Esophagus squamous epithelium (tissue), 5 donors: ENCODE measurements around the gene IL17RB. TPM values are rescaled to one million over a fixed set of nuclear protein-coding genes. Genes with fewer than 3 reads are reported as not detected.
A peak's percentile ranks its signal among the peaks of the same experiment; 100 is the strongest.

Experiments
- DNase-seq: peaks from one replicate; lab custom pipeline; 2025; lab: John Stamatoyannopoulos, UW
- H3K27ac ChIP-seq, 4 donors: fragments of 200-600 bp; sonication (generic); one replicate each; pipeline ENCODE4 v1.5.1; 2016 to 2019; ENCODE audit warnings: mild to moderate bottlenecking in 1 of 4
- H3K27me3 ChIP-seq, 4 donors: fragments of 200-600 bp; sonication (generic); 1 replicate in 3 of 4; 2 replicates in 1 of 4; pipeline versions ENCODE4 v1.5.1 to v1.6.0; 2017 to 2021; ENCODE audit warnings: antibody characterized with exemption in 1 of 4
- H3K36me3 ChIP-seq, 3 donors: fragments of 200-600 bp; sonication (generic); one replicate each; pipeline ENCODE4 v1.5.1; 2016 to 2019
- H3K4me1 ChIP-seq, 3 donors: fragments of 200-600 bp; sonication (generic); one replicate each; pipeline ENCODE4 v1.5.1; 2017 to 2019
- H3K4me3 ChIP-seq, 4 donors: fragments of 200-600 bp; sonication (generic); 1 replicate in 3 of 4; 2 replicates in 1 of 4; pipeline ENCODE4 v1.5.1; 2016 to 2019; ENCODE audit warnings: mild to moderate bottlenecking in 2 of 4, moderate library complexity in 1 of 4
- H3K9me3 ChIP-seq, 3 donors: fragments of 200-600 bp; sonication (generic); one replicate each; pipeline ENCODE4 v1.5.1; 2016 to 2019
- POLR2A ChIP-seq, 4 donors: fragments of 450-650 bp; IDR thresholded peaks; one replicate each; pipeline ENCODE4 v1.6.1; 2017; ENCODE audit warnings: antibody characterized with exemption in 4 of 4, mild to moderate bottlenecking in 4 of 4, moderate library complexity in 3 of 4
- WGBS, 2 donors: methylation state at CpG; one replicate each; pipeline ENCODE4 v1.1.5; 2018; 5-methylcytosine and 5-hydroxymethylcytosine counted together
- intact Hi-C: fragments of 100-400 bp; cut with DNase I; formaldehyde crosslinking; loops from one replicate; pipeline ENCODE4 v1.15.0; 2022
- total RNA-seq, 4 donors: library from RNA; depleted of rRNA; stranded (reverse); fragments of >200 nt; gene quantifications; one replicate each; pipeline ENCODE4 v1.1.0, GENCODE V29; 2016
- TF ChIP-seq, protein P1 (sequence below), 6 experiments: fragments of 450-650 bp in 4 of 6; fragments of 200-600 bp in 2 of 6; sonication (generic) in 2 of 6; IDR thresholded peaks; one replicate each; pipeline ENCODE4 v1.5.1; 2016 to 2019; ENCODE audit warnings: antibody characterized with exemption in 6 of 6, mild to moderate bottlenecking in 4 of 6, moderate library complexity in 4 of 6
- donor health status: DM: yes; HTN: yes; CAD: no.

Gene IL17RB
- total RNA-seq, 4 donors from 2014 or later: 0.23 to 0.66 (median 0.52) TPM

- intact Hi-C loops: no loop called here
- no peak for DNase-seq
- H3K4me1 ChIP-seq: peaks cover 0 to 13% (median 5%) of the 10 kb centered on the region in 3 donors
- H3K27ac ChIP-seq: no peak overlapping the region
- H3K27me3 ChIP-seq: peaks cover 0 to 24% (median 0%) of the 10 kb centered on the region in 4 donors
- no peak overlapping the region for H3K4me3 ChIP-seq
- H3K9me3 ChIP-seq: no peaks in the 10 kb centered on the region
- no peaks in the 10 kb centered on the region for H3K36me3 ChIP-seq
- WGBS, 2 donors: 79 to 91% methylated on average over 4 of the region's 5 CpGs
- no peak for TF ChIP-seq POLR2A (IDR thresholded peaks at IDR 0.05)
- TF ChIP-seq, protein P1, sequence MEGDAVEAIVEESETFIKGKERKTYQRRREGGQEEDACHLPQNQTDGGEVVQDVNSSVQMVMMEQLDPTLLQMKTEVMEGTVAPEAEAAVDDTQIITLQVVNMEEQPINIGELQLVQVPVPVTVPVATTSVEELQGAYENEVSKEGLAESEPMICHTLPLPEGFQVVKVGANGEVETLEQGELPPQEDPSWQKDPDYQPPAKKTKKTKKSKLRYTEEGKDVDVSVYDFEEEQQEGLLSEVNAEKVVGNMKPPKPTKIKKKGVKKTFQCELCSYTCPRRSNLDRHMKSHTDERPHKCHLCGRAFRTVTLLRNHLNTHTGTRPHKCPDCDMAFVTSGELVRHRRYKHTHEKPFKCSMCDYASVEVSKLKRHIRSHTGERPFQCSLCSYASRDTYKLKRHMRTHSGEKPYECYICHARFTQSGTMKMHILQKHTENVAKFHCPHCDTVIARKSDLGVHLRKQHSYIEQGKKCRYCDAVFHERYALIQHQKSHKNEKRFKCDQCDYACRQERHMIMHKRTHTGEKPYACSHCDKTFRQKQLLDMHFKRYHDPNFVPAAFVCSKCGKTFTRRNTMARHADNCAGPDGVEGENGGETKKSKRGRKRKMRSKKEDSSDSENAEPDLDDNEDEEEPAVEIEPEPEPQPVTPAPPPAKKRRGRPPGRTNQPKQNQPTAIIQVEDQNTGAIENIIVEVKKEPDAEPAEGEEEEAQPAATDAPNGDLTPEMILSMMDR (IDR thresholded peaks at IDR 0.05): no peak
Observed at GRCh38 chr3:53841296-53841695, 5.1 kb upstream of the IL17RB start.

- Histone ChIP-seq H3K4me3 (no peak overlapping the region), H3K4me1 (peaks cover 6 to 20% (median 10%) of the 10 kb centered on the region in 3 donors), H3K27ac (no peak overlapping the region), H3K27me3 (peaks cover 0 to 37% (median 0%) of the 10 kb centered on the region in 4 donors), H3K36me3 (no peaks in the 10 kb centered on the region), H3K9me3 (no peaks in the 10 kb centered on the region)
- TF ChIP-seq POLR2A (IDR thresholded peaks at IDR 0.05): no peak
- TF ChIP-seq, protein P1 (IDR thresholded peaks at IDR 0.05): peak in 3 of 6 experiments; percentile 4 to 43 (median 15)
- intact Hi-C loops: no loop called here
- no peak for DNase-seq
- WGBS, 2 donors: 55 to 64% methylated on average over 5 to 9 of the region's 12 CpGs
Observed at GRCh38 chr3:53842436-53843194, 3.8 kb upstream of the IL17RB start.

- intact Hi-C loops: no loop called here
- peaks cover 6 to 20% (median 10%) of the 10 kb centered on the region in 3 donors for H3K4me1 ChIP-seq
- H3K27ac ChIP-seq: no peak overlapping the region
Observed at GRCh38 chr3:53843195-53844177, 2.9 kb upstream of the IL17RB start.

GRCh38 chr3:53844262-53845102 lies 1.9 kb upstream of the IL17RB start:
- TF ChIP-seq, protein P1 (IDR thresholded peaks at IDR 0.05): no peak
- no peak for TF ChIP-seq POLR2A (IDR thresholded peaks at IDR 0.05)
- intact Hi-C loops: no loop called here
- H3K4me1 ChIP-seq: peaks cover 6 to 20% (median 10%) of the 10 kb centered on the region in 3 donors
- DNase-seq: no peak
- peaks cover 0 to 54% (median 0%) of the 10 kb centered on the region in 4 donors for H3K27me3 ChIP-seq
- no peak overlapping the region for H3K4me3 ChIP-seq
- H3K27ac ChIP-seq: no peak overlapping the region
- 70 to 92% methylated on average over 2 to 8 of the region's 9 CpGs for WGBS, 2 donors
- H3K9me3 ChIP-seq: no peaks in the 10 kb centered on the region
- no peaks in the 10 kb centered on the region for H3K36me3 ChIP-seq

More at GRCh38 chr3:53843195-53844177, 2.9 kb upstream of the IL17RB start:
- Histone ChIP-seq H3K4me3 (no peak overlapping the region), H3K9me3 (no peaks in the 10 kb centered on the region), H3K36me3 (no peaks in the 10 kb centered on the region), H3K27me3 (peaks cover 0 to 46% (median 0%) of the 10 kb centered on the region in 4 donors)
- no peak for DNase-seq
- WGBS, 2 donors: 82 to 84% methylated on average over 6 to 9 of the region's 10 CpGs
- TF ChIP-seq, protein P1 (IDR thresholded peaks at IDR 0.05): no peak
- no peak for TF ChIP-seq POLR2A (IDR thresholded peaks at IDR 0.05)
